ENCODE data around the gene EVC. TPM values are rescaled to one million over a fixed set of nuclear protein-coding genes. Genes with fewer than 3 reads are reported as not detected.

The EVC gene
- total and polyA plus RNA-seq, 4 donors: 2.9 to 40.8 (median 13.6) TPM

DNA sequence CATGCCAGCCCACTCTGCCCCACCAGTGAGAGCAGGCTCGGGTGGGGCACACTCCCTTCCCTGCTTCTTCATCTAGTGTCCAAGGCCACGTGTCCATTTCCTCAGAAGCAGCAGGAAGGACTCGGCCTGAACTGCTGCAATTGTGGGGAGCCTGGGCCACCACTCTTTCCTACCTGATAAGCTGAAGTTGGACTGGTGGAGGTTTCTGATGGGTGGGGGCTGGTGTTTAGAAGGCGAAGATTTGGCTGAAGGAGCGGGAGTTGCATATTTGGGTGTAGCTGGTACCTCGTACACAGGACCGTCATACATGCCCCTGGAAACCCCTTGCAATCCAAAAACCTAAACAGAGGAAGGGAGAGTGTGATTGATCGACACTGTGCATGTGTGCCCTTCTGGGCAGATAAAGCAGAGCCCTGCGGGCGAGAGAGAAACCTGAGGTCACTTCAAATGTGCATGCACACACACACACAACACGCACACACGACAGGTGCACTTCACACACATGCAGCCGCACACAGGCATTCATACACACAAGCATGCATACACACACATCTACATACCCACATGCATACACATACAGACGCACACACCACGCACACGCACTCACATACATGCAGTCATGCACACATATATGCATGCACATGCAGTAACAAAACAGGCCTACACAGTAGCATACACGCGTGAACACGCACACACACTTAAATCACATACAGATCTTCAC, 114.5 kb downstream of the EVC start:
- Histone ChIP-seq H3K27me3 (ENCODE audit: control insufficient read depth in 3 of 3, insufficient read depth in 3 of 3, low read length in 2 of 3) (no peaks in the 10 kb centered on the region), H3K36me3 (ENCODE audit: control insufficient read depth in 4 of 4, insufficient read depth in 4 of 4, low read length in 4 of 4) (peaks cover 0 to 43% (median 17%) of the 10 kb centered on the region in 4 donors), H3K4me1 (ENCODE audit: control insufficient read depth in 5 of 5, insufficient read depth in 5 of 5, low read length in 5 of 5) (peaks cover 0 to 14% (median 0%) of the 10 kb centered on the region in 5 donors), H3K9ac (ENCODE audit: insufficient read depth in 1 of 2, low read length in 2 of 2) (no peak overlapping the region), H3K27ac (ENCODE audit: low read depth in 1 of 2, low read length in 1 of 2) (no peak overlapping the region), H3K4me3 (no peak overlapping the region), H3K9me3 (ENCODE audit: control insufficient read depth in 4 of 4, insufficient read depth in 3 of 4, low read length in 3 of 4) (no peaks in the 10 kb centered on the region)
- DNase-seq (no peak), ATAC-seq (ENCODE audit: insufficient read depth, low FRiP score) (no peak)
- TF ChIP-seq, protein P1, sequence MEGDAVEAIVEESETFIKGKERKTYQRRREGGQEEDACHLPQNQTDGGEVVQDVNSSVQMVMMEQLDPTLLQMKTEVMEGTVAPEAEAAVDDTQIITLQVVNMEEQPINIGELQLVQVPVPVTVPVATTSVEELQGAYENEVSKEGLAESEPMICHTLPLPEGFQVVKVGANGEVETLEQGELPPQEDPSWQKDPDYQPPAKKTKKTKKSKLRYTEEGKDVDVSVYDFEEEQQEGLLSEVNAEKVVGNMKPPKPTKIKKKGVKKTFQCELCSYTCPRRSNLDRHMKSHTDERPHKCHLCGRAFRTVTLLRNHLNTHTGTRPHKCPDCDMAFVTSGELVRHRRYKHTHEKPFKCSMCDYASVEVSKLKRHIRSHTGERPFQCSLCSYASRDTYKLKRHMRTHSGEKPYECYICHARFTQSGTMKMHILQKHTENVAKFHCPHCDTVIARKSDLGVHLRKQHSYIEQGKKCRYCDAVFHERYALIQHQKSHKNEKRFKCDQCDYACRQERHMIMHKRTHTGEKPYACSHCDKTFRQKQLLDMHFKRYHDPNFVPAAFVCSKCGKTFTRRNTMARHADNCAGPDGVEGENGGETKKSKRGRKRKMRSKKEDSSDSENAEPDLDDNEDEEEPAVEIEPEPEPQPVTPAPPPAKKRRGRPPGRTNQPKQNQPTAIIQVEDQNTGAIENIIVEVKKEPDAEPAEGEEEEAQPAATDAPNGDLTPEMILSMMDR (IDR thresholded peaks at IDR 0.05; ENCODE audit: control extremely low read depth, extremely low read depth): no peak
- 84 to 92% methylated on average over 19 of the region's 19 CpGs for WGBS, 2 donors

GRCh38 chr4:5826437-5827107, 115.6 kb downstream of the EVC start:
- ATAC-seq (ENCODE audit: insufficient read depth, low FRiP score): no peak
- Histone ChIP-seq H3K9me3 (ENCODE audit: control insufficient read depth in 4 of 4, insufficient read depth in 3 of 4, low read length in 3 of 4) (no peaks in the 10 kb centered on the region), H3K36me3 (ENCODE audit: control insufficient read depth in 4 of 4, insufficient read depth in 4 of 4, low read length in 4 of 4) (peaks cover 0 to 36% (median 12%) of the 10 kb centered on the region in 4 donors), H3K4me3 (no peak overlapping the region), H3K27ac (ENCODE audit: low read depth in 1 of 2, low read length in 1 of 2) (no peak overlapping the region), H3K9ac (ENCODE audit: insufficient read depth in 1 of 2, low read length in 2 of 2) (no peak overlapping the region), H3K4me1 (ENCODE audit: control insufficient read depth in 5 of 5, insufficient read depth in 5 of 5, low read length in 5 of 5) (peaks cover 0 to 14% (median 0%) of the 10 kb centered on the region in 5 donors), H3K27me3 (ENCODE audit: control insufficient read depth in 3 of 3, insufficient read depth in 3 of 3, low read length in 2 of 3) (no peaks in the 10 kb centered on the region)
- TF ChIP-seq, protein P1 (IDR thresholded peaks at IDR 0.05; ENCODE audit: control extremely low read depth, extremely low read depth): no peak
- WGBS, 2 donors: 36 to 51% methylated on average over 5 of the region's 5 CpGs
- DNase-seq: no peak

- TF ChIP-seq, protein P1 (IDR thresholded peaks at IDR 0.05; ENCODE audit: control extremely low read depth, extremely low read depth): no peak
- Histone ChIP-seq H3K4me1 (ENCODE audit: control insufficient read depth in 5 of 5, insufficient read depth in 5 of 5, low read length in 5 of 5) (peaks cover 0 to 14% (median 0%) of the 10 kb centered on the region in 5 donors), H3K27me3 (ENCODE audit: control insufficient read depth in 3 of 3, insufficient read depth in 3 of 3, low read length in 2 of 3) (no peaks in the 10 kb centered on the region), H3K36me3 (ENCODE audit: control insufficient read depth in 4 of 4, insufficient read depth in 4 of 4, low read length in 4 of 4) (peaks cover 0 to 33% (median 11%) of the 10 kb centered on the region in 4 donors), H3K27ac (ENCODE audit: low read depth in 1 of 2, low read length in 1 of 2) (no peak overlapping the region), H3K9me3 (ENCODE audit: control insufficient read depth in 4 of 4, insufficient read depth in 3 of 4, low read length in 3 of 4) (no peaks in the 10 kb centered on the region), H3K4me3 (no peak overlapping the region), H3K9ac (ENCODE audit: insufficient read depth in 1 of 2, low read length in 2 of 2) (no peak overlapping the region)
- DNase-seq: peak in 2 of 3 donors; percentile 22 to 29
- no peak for ATAC-seq (ENCODE audit: insufficient read depth, low FRiP score)
- WGBS, 2 donors: 53 to 61% methylated on average over 19 of the region's 19 CpGs
These were observed 116.4 kb downstream of the EVC start for GRCh38 chr4:5827108-5828004.

Measured in lung (tissue), 12 donors.